Hematopoietic multipotent progenitor cell treated with erythropoietin and hydrocortisone succinate and interleukin-3 and kit ligand, for 4 days (in vitro differentiated cells): ENCODE results near the gene COL4A1.

Source experiments
- DNase-seq: peaks from one replicate; pipeline ENCODE4 v3.0.0-alpha.2; 2015

COL4A1 gene

DNA sequence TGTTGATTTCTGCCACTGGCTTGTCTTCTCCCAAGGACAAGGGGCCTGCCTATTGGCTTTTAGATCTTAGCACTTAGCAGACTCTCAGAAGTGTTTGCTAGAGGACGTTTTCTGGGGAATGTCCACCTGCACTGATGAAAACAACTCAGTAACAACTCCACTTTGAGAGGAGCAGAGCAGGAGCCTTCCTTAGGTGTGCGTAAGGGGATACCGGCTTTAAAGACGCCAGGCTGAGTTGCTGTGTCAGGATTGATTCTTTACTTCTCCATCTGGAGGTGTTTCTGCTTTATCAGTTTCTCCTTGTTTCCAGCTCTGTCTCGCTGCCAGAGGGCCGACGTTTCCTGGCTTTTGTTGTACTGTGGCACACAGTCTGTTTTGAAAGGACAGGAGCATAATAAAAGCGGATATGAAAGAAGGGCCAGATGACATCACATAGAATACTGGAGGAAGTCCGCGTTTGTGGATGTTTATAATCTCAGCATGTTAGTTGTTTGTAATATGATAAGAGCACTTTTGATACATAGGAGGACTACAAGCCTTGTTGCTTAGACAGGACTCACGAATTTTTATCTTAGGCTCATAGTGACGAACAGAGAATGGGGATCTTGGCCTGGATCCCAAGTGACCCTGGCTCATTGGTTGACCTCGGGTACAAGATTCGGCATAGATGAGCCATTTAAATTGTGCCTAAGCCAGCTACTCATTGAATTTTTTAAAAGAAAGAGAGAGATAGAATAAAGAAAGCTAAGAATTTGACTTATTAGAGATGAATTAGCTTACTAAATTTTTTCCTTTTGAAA, 34.7 kb upstream of the COL4A1 start:
- no peak for DNase-seq

DNA sequence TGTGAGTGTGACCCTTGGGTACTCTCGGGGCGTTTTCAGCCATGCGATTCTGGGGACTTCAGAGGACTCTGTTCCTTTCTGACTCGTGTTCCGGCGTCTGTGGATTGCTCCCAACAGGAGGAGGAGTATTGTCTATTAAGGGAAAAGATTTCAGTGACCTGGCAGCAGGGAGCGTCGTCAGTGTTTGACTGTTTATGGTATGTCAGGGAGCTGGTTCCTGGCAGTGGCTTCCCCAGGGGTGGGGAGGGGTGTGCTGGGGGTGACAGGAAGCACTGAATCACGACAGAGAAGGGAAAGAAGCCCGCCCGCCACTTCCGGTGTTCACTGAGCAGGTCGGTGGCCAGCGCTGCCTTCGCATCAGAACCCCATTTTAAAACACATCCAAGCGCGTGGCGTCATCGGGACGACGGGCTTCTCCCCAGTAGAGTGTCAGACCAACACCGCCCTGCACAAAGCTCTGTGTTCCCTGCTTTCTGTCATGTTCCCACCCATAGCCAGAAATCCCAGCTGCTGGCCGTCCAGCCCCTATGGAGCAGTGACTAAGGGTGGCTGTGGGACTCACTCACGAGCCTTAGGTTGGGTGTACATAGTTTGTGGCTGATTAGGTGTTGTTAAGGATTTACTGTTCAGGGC, 34.0 kb upstream of the COL4A1 start:
- DNase-seq: no peak

DNA sequence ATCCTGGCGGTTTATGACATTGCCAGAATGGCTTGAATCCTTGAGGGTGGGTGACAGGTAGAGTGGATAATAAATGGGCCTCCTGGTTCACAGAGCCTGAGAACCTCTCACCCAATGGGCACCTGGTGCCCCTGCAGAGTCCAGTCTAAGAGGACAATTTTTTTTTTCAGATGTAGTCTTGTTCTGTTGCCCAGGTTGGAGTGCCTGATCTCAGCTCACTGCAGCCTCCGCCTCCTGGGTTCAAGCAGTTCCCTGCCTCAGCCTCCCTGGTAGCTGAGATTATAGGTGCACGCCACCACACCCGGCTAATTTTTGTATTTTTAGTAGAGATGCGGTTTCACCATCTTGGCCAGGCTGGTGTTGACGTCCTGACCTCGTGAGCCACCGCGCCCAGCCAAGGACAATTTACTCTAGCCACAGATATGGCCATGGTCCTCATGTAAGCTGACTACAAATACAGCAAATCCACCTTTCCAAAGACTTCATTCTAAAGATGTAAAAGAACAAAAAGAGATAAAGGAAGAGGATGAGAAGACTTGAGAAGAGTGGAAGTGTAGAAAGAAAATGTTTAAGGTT, 33.1 kb upstream of the COL4A1 start:
- no peak for DNase-seq

DNA sequence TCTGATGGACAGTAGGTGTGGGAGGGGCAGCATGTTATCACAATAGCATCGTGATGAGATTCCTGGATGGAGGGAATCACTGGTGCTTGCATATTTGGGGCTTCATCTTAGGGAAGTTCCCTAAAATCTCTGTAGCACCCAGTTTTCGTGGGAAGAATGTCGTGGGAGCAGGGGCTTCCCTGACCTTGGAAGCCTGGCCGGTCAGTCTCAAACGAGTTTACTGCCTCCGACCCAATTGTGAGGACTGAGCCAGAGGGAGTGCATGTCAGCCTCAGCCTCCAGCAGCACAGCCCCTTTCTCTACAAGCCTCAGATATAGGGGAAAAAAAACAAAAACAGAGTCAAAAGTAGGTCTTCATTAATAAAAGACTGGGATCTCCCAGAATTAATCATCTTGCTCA, 32.3 kb upstream of the COL4A1 start:
- DNase-seq: no peak

DNA sequence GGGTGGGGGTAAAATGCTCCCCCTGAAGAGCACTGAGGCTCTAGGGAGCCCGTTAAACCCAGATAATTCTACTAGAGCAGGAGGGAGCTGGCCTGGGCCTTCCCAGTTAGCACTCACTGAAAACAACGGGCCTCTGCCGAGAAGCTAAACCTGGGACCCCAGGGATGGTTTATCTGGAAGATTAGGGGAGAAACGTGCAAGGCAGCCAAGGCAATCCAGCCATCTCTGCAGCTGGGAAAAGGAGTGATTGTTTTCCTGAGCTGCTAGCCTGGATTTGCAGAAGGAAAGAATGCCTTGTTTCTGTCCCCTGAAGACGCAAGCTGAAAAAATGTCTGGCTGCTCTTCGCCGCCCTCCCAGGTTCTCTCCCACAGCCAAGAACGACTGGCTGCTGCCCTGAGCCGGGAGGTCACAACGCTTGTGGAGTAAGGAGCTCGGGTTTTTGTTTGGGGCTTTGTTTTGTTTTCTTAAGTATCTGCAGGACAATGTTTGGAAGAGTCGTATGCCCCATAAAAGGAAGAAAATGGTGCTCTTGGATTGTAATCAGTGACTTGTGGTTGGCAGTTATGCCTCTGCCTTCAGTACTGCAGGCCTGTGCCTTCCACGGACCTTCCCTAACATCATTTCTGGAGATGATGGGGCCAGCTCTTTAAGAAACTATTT, 31.6 kb upstream of the COL4A1 start:
- DNase-seq: no peak

DNA sequence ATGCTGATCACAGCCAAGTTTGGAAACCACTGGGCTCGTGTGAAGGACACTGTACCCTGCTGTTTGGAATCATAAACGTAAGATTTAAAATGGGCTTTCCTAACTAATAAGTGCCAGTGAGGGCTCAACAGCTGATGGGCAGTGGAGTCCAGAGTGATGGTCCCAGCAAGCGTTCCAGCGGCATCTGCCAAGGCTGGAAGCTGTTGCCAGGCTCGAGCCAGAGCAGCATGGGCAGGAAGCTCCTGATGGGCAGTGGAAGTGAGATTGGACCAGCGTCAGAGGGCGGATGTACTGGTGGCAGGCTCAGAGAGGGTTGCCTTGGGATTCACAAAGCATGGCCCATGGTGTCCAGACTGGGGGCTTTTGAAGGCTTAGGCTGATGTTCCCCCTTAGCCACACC, 30.3 kb upstream of the COL4A1 start:
- no peak for DNase-seq

DNA sequence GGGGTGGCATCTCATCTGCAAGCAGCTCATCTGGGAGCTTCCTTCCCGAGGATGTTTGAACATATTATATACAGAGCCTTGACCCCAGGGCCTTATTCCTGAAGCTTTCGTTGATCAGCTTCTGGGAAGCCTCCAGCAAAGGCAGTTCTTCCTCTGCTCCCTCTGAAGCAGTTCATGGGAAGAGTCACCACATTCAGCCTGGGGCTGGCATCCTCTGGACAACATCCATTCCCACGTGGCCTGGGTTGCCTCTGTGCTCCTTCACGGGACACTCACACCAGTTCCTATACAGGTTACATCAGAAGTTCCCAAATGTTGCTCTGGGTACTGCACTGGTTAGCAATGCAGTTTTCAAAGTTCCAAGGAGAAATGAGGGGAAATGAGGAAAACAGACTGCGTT, 29.7 kb upstream of the COL4A1 start:
- no peak for DNase-seq

DNA sequence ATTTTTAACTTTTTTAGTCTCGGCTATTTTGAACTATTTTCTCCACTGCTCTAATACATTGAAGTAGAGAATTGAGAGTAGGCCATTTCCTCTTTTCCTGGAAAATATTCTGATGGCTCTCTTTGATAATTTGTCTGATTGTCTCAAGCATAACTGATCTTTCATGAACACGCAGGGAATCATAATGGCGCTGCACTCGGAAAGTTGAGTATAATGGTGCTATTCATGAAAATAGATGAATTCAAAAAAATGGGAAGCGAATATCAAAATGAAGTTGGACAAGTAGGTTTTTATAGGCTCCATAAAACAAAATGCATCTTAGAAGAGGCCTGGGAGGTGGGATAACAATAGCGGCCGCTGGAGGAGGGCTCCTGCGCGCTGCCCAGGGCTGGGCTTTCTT, 29.2 kb upstream of the COL4A1 start:
- no peak for DNase-seq

DNA sequence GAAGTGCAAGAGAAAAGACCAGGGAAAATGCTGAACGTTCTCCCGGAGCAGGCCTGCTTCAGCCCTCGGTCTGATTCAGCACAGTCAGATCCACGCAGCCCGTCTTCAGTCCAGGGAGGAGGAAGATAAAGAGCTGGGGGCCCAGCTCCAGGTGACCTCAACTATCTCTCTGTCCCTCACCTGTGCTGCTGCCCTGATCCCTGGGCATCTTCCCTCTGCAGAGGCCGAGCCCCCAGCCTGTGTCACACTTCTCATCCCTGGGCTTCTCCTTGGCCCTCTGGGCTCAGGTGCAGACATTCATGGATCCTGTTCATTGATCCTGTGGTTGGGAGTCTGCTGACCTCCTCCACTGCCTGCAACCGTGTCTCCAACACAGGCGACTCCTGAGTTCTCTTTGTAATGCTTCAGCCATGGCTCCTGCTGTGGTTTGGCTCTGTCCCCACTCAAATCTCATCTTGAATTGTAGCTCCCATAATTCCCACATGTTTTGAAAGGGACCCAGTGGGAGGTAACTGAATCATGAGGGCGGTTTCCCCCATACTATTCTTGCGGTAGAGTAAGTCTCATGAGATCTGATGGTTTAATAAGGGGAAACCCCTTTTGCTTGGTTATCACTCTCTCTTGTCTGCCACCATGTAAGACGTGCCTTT, 28.0 kb upstream of the COL4A1 start:
- no peak for DNase-seq

DNA sequence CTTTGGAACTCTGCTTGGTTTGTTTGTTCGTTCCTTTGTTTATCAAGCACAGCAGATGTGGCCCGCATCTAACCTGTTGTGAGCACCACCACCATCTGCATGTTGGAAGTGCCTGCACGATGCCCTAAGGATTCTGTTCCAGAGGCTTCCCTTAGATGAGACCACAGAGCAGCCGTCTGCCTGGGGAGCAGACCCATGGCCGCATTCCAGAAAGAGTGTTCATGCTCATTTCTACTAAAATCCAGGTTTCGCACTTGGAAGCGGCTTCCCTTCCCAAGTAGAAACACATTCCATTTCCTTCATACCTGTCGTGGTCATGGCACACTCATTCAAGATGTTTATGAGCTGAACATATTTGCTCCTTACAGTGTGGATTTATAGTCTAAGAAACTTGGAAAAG, 27.3 kb upstream of the COL4A1 start:
- DNase-seq: no peak

DNA sequence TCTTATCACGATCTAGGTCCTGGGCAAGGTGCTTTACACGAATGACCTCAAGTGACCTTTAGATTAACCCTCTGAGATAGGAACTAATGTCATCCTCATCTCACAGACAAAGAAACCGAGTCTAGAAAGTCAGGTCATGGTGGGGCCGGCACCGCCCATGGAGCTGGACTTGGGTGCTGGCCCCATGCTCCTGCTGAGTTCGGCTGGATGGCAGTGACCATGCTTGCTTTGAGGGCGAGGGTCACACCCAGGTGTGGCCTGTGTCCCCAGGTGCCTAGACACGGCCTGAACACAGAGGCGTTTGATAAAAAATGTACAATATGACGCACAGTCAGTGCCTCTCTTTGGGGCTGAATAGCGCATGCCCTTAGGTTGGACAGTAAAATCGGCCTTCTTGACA, 26.9 kb upstream of the COL4A1 start:
- no peak for DNase-seq

DNA sequence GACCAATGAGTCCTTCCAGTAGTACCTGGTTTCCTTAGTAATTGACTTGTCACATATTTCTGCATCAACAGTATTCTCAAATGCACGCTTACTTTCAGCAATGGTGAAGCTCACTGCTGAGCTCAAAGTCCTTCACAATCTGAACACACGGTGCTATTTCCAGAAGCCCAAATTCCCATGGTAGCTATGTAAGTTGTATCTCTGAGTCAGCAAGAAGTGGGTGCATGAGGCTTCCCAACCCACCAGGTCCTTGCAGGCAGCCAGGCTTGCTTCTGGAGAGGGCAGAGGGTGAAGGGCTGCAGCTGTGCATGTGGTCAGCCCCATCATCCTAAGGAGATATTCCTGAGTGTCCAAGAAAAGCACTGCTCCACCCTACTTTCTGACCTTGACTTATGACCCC, 25.8 kb upstream of the COL4A1 start:
- no peak for DNase-seq

DNA sequence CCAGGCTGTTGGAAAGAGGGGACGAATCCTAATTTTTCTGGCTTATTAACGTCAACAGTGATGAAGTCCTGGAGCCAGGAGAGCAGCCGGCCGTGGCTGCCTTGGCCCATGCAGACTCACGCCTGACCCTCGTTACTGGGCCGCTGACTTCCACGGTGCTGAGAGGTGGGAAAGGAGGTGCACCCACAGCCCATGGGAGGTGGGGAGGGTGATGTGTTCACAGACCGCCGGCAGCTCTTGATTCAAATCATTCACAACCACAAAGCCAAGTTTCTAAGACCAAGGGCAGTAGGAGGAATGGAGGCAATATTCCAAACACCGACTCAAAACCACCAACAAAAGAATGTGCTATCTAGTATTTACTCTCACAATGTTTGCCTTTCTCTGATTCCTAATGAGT, 24.4 kb upstream of the COL4A1 start:
- no peak for DNase-seq

DNA sequence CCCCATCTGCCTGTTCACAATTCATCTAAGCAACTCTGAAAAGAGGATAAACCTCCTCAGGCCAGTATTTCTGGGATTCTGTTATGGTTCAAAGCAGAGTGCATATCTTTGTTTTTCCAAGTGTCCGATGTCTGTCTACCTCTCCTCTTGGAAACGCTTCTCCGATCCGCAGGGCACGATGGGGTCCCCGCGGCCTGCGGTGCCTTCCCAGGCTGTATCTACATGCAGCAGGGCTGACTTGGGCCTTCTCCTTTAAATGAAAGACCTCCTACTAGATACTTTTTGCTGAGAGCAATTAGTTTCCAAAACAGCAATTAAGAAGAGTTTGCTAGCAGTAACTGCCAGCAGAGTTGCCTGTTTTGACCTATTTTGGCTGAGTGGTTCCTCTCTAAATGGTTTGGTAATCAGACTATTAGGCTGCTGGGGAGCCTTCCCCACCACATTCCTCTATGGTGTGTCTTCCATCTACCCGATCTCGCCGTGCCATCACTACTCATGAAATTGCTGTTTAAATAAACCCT, 23.6 kb upstream of the COL4A1 start:
- no peak for DNase-seq

DNA sequence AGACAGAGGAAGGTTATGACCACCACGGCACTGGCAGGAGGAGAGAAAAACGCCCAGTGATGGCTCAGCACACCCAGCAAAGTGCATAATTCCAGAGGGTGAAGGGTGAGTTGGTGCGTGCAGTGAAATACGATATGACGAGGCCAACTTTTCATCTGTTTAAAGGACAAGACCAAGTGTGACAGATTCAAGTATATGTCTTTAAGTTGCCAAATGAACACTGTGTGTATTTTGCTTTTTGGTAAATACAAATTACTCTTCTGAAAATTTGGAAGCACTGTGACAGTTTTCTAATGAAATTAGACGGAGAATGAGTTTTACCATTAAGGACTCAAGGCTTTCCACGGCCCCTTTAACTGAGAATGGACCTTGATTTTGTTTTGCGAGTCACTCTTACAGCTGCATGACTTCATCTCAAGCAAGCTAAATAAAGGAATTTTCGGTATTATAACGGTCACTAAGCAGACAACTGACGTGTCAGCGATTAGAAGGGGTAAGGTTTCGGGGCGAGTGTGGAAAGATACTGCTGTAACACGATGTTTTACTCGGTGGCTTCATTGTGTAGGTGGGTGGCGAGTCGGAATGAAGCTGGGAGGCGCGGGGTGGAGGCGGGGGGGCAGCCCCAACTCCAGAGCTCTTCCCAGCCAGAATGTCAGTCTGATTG, 23.0 kb upstream of the COL4A1 start:
- DNase-seq: no peak

DNA sequence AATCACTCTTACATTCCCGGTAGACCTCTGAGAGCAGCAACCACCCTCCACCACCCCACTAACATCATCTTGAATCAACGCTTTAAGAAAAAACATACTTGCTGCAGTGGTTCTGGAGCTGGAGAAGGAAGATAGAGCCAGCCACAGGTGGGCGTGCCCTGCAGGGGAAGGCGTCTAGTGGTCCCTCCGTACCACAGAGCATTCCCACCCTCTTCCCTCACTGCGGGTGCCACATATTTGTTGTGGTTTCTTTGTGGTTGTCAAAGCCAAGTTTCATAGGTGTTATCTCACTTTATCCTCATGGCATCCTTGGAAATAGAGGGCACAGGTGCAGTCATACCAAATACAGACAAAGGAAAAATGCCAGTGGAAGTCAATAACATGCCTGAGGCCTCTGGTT, 22.3 kb upstream of the COL4A1 start:
- no peak for DNase-seq

DNA sequence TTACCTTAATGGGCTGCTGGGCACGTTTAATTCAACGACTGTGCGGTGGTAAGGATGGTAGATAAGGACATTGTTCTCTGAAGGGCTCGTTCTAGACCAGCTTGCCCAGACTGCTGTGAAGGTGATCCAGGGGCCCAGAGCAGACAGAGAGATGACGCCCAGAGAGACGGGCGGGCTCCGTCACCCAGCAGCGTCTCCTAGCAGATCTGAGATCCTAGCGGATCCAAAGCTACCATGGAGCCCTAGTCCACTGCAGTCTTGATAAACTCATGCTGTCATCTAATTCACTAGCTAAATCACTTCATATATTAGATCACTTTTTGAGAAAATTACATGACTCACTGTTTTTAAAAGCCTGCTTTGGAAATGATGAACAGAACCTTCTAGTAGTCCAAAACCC, 21.6 kb upstream of the COL4A1 start:
- no peak for DNase-seq

DNA sequence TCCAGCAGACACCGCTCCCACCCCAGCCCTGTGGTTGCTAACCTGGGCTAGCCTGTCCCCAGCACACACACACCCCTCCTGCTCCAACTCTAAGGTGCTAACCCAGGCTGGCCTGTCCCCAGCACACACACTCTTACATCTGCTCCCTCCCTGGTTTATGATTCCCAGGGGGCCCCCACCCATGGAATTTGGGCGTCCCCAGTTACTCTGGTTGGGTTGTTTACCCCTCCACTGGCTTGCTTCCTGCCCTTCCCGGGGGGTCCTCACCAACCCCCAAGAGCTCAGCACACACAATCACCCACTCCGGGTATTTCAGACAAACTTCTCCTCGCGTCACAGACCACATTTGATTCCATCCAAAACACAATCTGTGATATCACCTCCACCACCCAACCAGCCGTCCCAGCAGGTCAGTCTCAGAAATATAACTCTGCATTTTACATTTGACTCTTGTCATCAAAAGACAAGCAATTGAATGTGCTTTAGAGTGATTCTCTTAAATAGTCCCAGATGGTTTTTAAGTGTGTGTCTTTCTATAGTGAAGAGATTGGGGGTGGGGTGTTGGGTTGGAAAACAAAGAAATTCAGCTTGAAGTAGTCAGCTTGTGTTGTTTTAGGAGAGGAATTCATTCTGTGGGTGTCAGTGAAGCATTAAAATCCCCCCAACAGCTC, 20.2 kb upstream of the COL4A1 start:
- no peak for DNase-seq

DNA sequence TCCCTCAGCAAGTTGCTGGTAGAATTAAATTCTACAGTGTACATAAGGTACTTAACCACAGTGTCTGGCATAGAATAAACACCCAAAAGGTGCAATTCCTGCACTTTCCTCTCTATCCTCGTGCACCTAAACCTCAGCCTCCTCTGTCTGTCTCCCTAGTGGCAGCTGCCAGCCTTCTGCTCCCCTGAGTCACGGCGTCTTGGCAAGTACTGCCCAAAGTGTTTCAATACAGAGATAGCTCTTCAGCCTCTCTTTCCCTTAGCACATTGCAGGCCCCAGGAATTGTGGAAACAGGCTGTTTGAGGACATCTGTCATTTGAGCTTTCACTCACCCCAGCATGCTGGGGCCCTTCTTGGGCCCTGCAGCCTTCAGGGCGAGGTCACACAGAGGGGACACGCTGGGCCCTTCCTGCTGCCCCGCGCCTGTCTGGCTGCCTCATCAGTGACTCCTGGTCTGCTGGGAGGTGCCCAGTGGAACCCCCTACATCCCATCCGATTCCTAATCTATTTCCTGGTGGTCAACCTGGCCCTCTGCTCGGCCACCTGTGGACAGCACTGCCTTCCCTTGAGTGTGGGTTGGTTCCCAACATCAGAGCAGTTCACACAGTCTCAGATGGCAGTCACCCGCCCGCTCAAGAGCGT, 19.4 kb upstream of the COL4A1 start:
- DNase-seq: no peak

DNA sequence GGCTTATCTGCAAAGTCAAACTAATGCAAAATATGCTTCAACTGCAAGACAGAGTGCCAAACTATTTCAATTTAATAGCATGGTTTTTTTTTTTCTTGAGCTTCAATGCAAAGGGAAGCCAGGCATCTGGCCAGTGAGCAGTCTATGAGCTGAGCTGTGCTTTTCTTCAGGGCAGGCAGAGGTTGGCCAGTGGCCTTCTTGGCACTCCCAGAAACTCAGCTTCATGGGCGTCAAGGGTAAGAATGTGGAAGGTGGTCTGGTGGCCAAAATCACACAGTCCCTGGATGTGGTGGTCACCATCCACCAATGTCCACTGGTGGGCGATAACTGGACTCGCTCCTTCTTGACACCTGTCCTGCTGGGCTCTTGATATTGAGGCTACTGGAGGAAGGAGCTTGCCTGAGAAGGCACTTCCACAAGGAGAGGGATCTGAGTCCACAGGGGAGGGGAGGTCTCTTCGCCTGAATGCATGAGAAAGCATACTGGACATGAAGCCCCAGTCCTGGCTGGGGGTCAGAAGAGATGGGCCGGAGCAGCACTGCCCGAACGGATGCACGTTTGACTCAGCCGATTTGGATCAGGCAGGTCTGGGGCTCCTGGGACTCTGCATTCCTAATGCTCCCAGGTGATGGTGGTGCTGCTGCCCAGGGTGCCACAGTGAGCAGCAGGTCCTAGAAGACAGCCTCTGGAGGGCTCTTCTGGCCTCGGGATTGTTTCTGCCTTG, 17.2 kb upstream of the COL4A1 start:
- DNase-seq: no peak
